Endothelial cell of umbilical vein (primary cell): Measurements from ENCODE around the gene TGFB1. TPM values are rescaled to one million over a fixed set of nuclear protein-coding genes. Genes with fewer than 3 reads are reported as not detected.

Experiments used
- BruUV-seq: library from RNA; stranded (reverse); fragments of 400-500 nt; replicated peaks from 2 replicates; lab custom pipeline; 2021; lab: Mats Ljungman, UMichigan
- CTCF ChIA-PET: fragments of 300-600, 350-600 bp; sonication (Branson Sonifier 250); formaldehyde crosslinking; loops from one replicate; lab custom pipeline; 2021; ENCODE audit warnings: antibody characterized with exemption, inconsistent platforms; lab: Charles Lee
- POLR2A ChIA-PET: fragments of 300-600, 350-600 bp; sonication (Branson Sonifier 250); formaldehyde crosslinking; loops from one replicate; lab custom pipeline; 2021; ENCODE audit warnings: antibody characterized with exemption, inconsistent platforms; lab: Charles Lee
- DNase-seq: peaks from one replicate; pipeline ENCODE4 v3.0.0-alpha.2; 2011; ENCODE audit warnings: low read depth, low spot score
- FAIRE-seq: peaks from 2 replicates; lab custom pipeline; 2011; peaks lifted over from hg19 to GRCh38; lab: Jason Lieb, UNC
- H2AFZ ChIP-seq: 2 replicates; pipeline ENCODE4 v1.6.0; 2012; ENCODE audit warnings: low read depth, low read length, control low read depth, inconsistent platforms
- H3K27ac ChIP-seq: 2 replicates; pipeline ENCODE4 v1.5.1; 2011; ENCODE audit warnings: low read depth, mild to moderate bottlenecking, control low read depth, low read length, moderate library complexity; ENCODE audit not compliant: insufficient read depth
- H3K27me3 ChIP-seq, 2 experiments: 2 replicates each; pipeline versions ENCODE4 v1.6.0 to v1.6.1; 2011; ENCODE audit warnings: low read length in 2 of 2, mixed read lengths in 1 of 2; ENCODE audit not compliant: control insufficient read depth in 2 of 2, insufficient read depth in 2 of 2
- H3K36me3 ChIP-seq, 2 experiments: 2 replicates in 1 of 2; 3 replicates in 1 of 2; pipeline ENCODE4 v1.5.1; 2011; ENCODE audit warnings: low read length in 2 of 2, mild to moderate bottlenecking in 1 of 2, moderate library complexity in 1 of 2; ENCODE audit not compliant: control insufficient read depth in 2 of 2, insufficient read depth in 2 of 2; ENCODE audit errors: extremely low read depth in 1 of 2
- H3K4me1 ChIP-seq: 3 replicates; pipeline ENCODE4 v1.5.1; 2011; ENCODE audit warnings: mild to moderate bottlenecking, low read length; ENCODE audit not compliant: control insufficient read depth, insufficient read depth; ENCODE audit errors: extremely low read depth
- H3K4me2 ChIP-seq: 2 replicates; pipeline ENCODE4 v1.6.1; 2011; ENCODE audit warnings: low read length, control low read depth, mixed read lengths; ENCODE audit not compliant: insufficient read depth
- H3K4me3 ChIP-seq, 3 experiments: fragments of 200-600 bp in 1 of 3; sonication (generic), shearing (Covaris generic) in 1 of 3; replicated peaks in 1 of 3; 2 replicates each; pipeline ENCODE4 v1.5.1; 2011 to 2016; ENCODE audit warnings: control low read depth in 3 of 3, low read length in 3 of 3, mild to moderate bottlenecking in 2 of 3, inconsistent platforms in 1 of 3, low read depth in 1 of 3, moderate library complexity in 1 of 3; ENCODE audit not compliant: insufficient read depth in 1 of 3
- H3K79me2 ChIP-seq: 2 replicates; pipeline ENCODE4 v1.6.0; 2012; ENCODE audit warnings: low read length, inconsistent platforms; ENCODE audit not compliant: control insufficient read depth, insufficient read depth
- H3K9ac ChIP-seq: replicated peaks from 2 replicates; pipeline ENCODE3; 2011; ENCODE audit warnings: low read length, control low read depth; ENCODE audit not compliant: insufficient read depth; ENCODE audit errors: extremely low read depth
- H3K9me1 ChIP-seq: replicated peaks from 3 replicates; pipeline ENCODE4 v1.6.0; 2011; ENCODE audit warnings: mild to moderate bottlenecking, low read length; ENCODE audit not compliant: control insufficient read depth, insufficient read depth; ENCODE audit errors: extremely low read depth
- H3K9me3 ChIP-seq: replicated peaks from 2 replicates; pipeline ENCODE4 v1.5.1; 2012; ENCODE audit warnings: low read length, inconsistent platforms; ENCODE audit not compliant: control insufficient read depth, insufficient read depth
- H4K20me1 ChIP-seq: replicated peaks from 2 replicates; pipeline ENCODE3; 2011; ENCODE audit warnings: mild to moderate bottlenecking, low read length; ENCODE audit not compliant: control insufficient read depth, insufficient read depth; ENCODE audit errors: extremely low read depth
- CTCF ChIP-seq, 2 donors: IDR thresholded peaks; 1 replicate in 1 of 2; 2 replicates in 1 of 2; pipeline ENCODE4 v1.5.1; 2011; ENCODE audit warnings: low read length in 2 of 2, mild to moderate bottlenecking in 2 of 2, moderate library complexity in 2 of 2, control low read depth in 1 of 2, inconsistent platforms in 1 of 2, low read depth in 1 of 2; ENCODE audit not compliant: insufficient read depth in 1 of 2; ENCODE audit errors: extremely low read depth in 1 of 2
- EZH2 ChIP-seq: IDR thresholded peaks from 2 replicates; pipeline ENCODE4 v1.6.1; 2012; ENCODE audit warnings: borderline replicate concordance, low read depth, mild to moderate bottlenecking, moderate library complexity, low read length, inconsistent platforms; ENCODE audit not compliant: severe bottlenecking
- FOS ChIP-seq: IDR thresholded peaks from 2 replicates; pipeline ENCODE4 v1.6.1; 2011; ENCODE audit warnings: mild to moderate bottlenecking, low read length, moderate library complexity, borderline replicate concordance; ENCODE audit not compliant: insufficient read depth
- GATA2 ChIP-seq: IDR thresholded peaks from 2 replicates; pipeline ENCODE4 v1.7.0; 2011; ENCODE audit warnings: low read depth, mild to moderate bottlenecking, moderate library complexity, mixed read lengths, low read length; ENCODE audit not compliant: insufficient read length, insufficient read depth
- JUN ChIP-seq: IDR thresholded peaks from 2 replicates; pipeline ENCODE4 v1.6.1; 2011; ENCODE audit warnings: borderline replicate concordance, low read depth; ENCODE audit not compliant: insufficient read length, insufficient read depth
- MAX ChIP-seq: IDR thresholded peaks from 2 replicates; pipeline ENCODE4 v1.6.1; 2011; ENCODE audit not compliant: insufficient read depth, insufficient read length
- MYC ChIP-seq: IDR thresholded peaks from one replicate; pipeline ENCODE4 v1.6.1; 2011; ENCODE audit warnings: mild to moderate bottlenecking, low read depth, low read length
- POLR2A ChIP-seq: IDR thresholded peaks from 2 replicates; pipeline ENCODE4 v1.6.1; 2012; ENCODE audit warnings: low read depth, mild to moderate bottlenecking, control low read depth, low read length
- POLR2AphosphoS5 ChIP-seq: IDR thresholded peaks from 2 replicates; pipeline ENCODE4 v1.6.1; 2012; ENCODE audit warnings: low read depth, mild to moderate bottlenecking, control low read depth, low read length, moderate library complexity; ENCODE audit not compliant: insufficient read depth
- dilution Hi-C: fragments of 300-500 bp; cut with MboI; formaldehyde crosslinking; loops from one replicate; pipeline ENCODE4 v1.15.0; 2019; ENCODE audit warnings: low sequenced_read_pairs; ENCODE audit not compliant: extremely low pct_ligation_motif_present
- intact Hi-C: fragments of 100-400 bp; cut with micrococcal nuclease; formaldehyde crosslinking; loops from one replicate; pipeline ENCODE4 v1.10.0; 2022
- polyA plus RNA-seq, 4 experiments: library from polyadenylated mRNA; depleted of rRNA in 3 of 4; stranded (reverse) in 3 of 4; unstranded in 1 of 4; fragments of >200 nt; gene quantifications; 2 replicates each; pipeline versions ENCODE4 v1.2.1 to v1.2.3, GENCODE V29; 2011 to 2012; ENCODE audit warnings: missing spikeins in 1 of 4
- total RNA-seq: library from RNA; stranded (reverse); gene quantifications from 2 replicates; pipeline ENCODE4 v1.2.3, GENCODE V29; 2021

TGFB1 gene
- total and polyA plus RNA-seq, 2 donors (not counting 3 experiments of a cell fraction or from before 2014, with no cell fraction given) = 64.4 to 250 TPM

GRCh38 chr19:41359741-41360140, 6.0 kb upstream of the TGFB1 start:
- no TSS peak for BruUV-seq
- peaks cover 4% of the 10 kb centered on the region for H3K4me1 ChIP-seq
- intact Hi-C loops = no loop called here

More at GRCh38 chr19:41359741-41360140, 6.0 kb upstream of the TGFB1 start:
- Histone ChIP-seq H4K20me1 (no peaks in the 10 kb centered on the region), H3K9me1 (no peaks in the 10 kb centered on the region), H3K4me3 (no peak overlapping the region), H3K27me3 (no peaks in the 10 kb centered on the region), H3K27ac (no peak overlapping the region), H3K79me2 (peaks cover 5% of the 10 kb centered on the region), H3K4me2 (no peak overlapping the region), H3K36me3 (no peaks in the 10 kb centered on the region), H2AFZ (no peak overlapping the region), H3K9ac (no peak overlapping the region), H3K9me3 (no peaks in the 10 kb centered on the region)
- FAIRE-seq = no peak
- POLR2A ChIA-PET = no interaction called here
- no peak for DNase-seq
- dilution Hi-C loops = no loop called here
- no peak for TF ChIP-seq MAX
- no peak for TF ChIP-seq POLR2AphosphoS5
- TF ChIP-seq FOS = no peak
- TF ChIP-seq CTCF (IDR thresholded peaks at IDR 0.05; ENCODE audit: extremely low read depth in 1 of 2, insufficient read depth in 1 of 2, low read depth in 1 of 2, low read length in 2 of 2) = no peak
- TF ChIP-seq EZH2 = no peak
- TF ChIP-seq MYC = no peak
- no peak for TF ChIP-seq POLR2A
- TF ChIP-seq JUN = no peak
- TF ChIP-seq GATA2 = no peak
- CTCF ChIA-PET = no interaction called here
